Loucy (cell line): ENCODE data around the gene GNAL.

Experiments used
- CTCF ChIP-seq: fragments of 200-600 bp; sonication (generic); conservative IDR thresholded peaks from 2 replicates; pipeline ENCODE4 v1.5.1; 2014; ENCODE audit warnings: mild to moderate bottlenecking, antibody characterized with exemption, low read length
- EZH2phosphoT487 ChIP-seq: fragments of 200-600 bp; IDR thresholded peaks from 2 replicates; pipeline ENCODE4 v1.6.1; 2018; ENCODE audit warnings: antibody characterized with exemption, mild to moderate bottlenecking, moderate library complexity, borderline replicate concordance

GRCh38 chr18:11667578-11667977 is 21.5 kb upstream of the GNAL start:
- TF ChIP-seq CTCF (no peak), EZH2phosphoT487 (no peak)
